MM.1S (cell line): ENCODE measurements around the gene PTPN13.

Source experiments
- EZH2 ChIP-seq: fragments of 300-600 bp; sonication (generic); optimal IDR thresholded peaks from 2 replicates; pipeline ENCODE3; 2017; ENCODE audit warnings: low read depth, mild to moderate bottlenecking, antibody characterized with exemption, low read length, mixed read lengths
- TF ChIP-seq, protein P1 (sequence below): fragments of 300-600 bp; sonication (generic); IDR thresholded peaks from 2 replicates; pipeline ENCODE4 v1.5.1; 2016; ENCODE audit warnings: antibody characterized with exemption, low read length, mixed read lengths

GRCh38 chr4:86855572-86855971 is 261.5 kb downstream of the PTPN13 start:
- TF ChIP-seq, protein P1, sequence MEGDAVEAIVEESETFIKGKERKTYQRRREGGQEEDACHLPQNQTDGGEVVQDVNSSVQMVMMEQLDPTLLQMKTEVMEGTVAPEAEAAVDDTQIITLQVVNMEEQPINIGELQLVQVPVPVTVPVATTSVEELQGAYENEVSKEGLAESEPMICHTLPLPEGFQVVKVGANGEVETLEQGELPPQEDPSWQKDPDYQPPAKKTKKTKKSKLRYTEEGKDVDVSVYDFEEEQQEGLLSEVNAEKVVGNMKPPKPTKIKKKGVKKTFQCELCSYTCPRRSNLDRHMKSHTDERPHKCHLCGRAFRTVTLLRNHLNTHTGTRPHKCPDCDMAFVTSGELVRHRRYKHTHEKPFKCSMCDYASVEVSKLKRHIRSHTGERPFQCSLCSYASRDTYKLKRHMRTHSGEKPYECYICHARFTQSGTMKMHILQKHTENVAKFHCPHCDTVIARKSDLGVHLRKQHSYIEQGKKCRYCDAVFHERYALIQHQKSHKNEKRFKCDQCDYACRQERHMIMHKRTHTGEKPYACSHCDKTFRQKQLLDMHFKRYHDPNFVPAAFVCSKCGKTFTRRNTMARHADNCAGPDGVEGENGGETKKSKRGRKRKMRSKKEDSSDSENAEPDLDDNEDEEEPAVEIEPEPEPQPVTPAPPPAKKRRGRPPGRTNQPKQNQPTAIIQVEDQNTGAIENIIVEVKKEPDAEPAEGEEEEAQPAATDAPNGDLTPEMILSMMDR, result no peak
- TF ChIP-seq EZH2, result no peak
